ENCODE measurements around the gene UGT1A7.

- TF ChIP-seq CTCF (IDR thresholded peaks at IDR 0.05) (no peak), POLR2A (IDR thresholded peaks at IDR 0.05) (no peak)
Measured at GRCh38 chr2:233791883-233792329, 110.2 kb downstream of the UGT1A7 start.

All from testis (tissue), 2 donors.